GM19238 (cell line): ENCODE measurements around the gene RAB6B.

ENCODE experiments used
- DNase-seq: peaks from one replicate; pipeline ENCODE4 v3.0.0; 2011; ENCODE audit warnings: low spot score; ENCODE audit not compliant: insufficient read length

The RAB6B gene

DNA sequence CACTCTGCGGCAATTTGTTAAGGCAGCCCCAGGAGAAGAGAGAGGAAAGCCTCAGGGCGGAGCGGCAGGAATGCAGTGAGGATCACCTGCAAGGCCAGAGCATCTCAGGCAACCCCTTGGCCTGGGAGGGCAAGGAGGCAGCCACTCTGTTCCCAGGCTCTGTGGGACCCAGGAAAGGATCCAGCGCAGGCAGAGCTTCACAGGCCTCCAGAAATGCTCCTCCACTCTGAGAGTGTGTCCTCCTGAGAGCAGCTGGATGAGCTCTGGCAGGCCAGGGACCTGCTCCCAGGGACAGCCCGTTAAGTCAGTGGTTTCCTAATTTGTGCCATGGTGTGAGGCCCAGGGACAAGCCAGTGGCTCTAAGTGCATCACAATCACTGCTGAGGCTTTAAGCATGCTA lies 35.2 kb downstream of the RAB6B start:
- DNase-seq = no peak

DNA sequence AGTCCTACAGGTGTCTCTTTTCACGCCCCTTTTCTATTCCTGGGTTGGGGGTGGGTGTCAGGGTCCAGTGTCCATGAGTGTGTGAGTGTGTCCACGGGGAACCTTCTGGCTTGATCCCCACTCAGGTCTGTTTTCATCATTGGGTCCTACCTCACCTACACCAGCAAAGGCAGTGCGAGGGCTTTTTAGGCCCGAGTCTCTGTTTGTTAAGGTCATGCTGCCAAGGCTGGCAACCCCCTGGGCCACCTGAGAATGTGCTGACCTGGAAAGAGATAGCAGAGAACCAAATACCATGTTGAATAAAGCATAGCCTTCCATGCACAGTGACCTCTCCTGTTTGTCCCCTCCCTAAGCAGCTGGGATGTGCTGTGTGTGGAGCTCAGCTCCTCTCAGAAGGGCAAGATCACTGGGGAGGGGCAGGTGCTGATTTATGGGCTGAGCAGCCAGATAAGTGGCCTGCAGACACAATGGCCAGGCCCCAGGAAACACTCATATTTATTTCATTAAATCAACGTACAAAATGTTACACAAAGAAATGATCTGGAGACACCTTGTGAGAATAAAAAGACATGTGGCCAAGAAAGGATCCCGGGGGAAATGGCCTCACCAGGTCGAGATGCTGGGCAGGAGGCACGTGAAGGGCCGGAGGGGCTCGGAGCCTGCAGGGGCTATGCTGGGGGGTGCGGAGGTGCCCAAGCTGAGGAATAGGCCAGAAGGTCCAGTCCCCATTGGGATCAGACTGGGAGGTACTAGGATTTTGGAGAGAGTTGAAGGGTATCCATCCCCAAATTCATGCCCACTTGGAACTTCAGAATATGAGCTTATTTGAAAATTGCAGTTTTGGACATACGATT lies 36.1 kb downstream of the RAB6B start:
- no peak for DNase-seq

DNA sequence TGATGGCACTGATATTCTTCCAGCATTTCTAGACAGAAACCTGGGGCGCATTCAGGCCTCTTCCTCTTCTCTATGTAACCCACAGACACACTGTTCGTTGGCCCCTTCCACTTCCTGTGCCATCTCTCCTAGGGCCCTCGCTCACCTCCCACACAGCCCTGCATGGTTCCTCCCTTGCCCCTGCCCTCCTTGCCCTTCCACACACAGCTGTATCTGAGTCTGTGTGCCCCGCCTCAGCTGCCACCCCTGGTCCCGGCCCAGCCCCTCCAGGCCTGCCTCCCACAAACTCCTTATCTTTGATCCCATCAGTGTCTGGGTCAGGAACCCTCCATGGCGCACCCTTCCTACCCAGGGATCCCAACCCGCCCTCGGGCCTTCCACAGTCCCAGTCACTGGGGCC lies 37.9 kb downstream of the RAB6B start:
- no peak for DNase-seq

DNA sequence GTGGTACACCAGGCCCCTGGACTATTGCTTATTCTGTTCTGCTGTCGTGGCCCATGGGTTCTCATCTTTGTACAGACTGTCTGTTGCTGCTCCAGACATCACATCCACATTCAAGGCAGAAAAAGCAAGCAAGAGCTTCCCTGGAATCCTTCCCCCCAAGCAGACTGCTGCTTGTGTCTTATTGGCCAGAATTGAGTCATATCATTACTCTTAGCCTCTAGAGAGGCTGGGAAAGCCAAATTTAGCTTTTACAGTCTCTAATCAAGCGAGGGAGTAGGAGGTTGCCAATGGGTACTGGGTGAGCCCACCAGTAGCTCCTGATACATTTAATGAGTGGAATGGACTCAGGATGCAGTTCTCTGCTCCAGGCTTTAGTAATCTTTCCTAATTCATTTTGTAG lies 39.4 kb downstream of the RAB6B start:
- no peak for DNase-seq

DNA sequence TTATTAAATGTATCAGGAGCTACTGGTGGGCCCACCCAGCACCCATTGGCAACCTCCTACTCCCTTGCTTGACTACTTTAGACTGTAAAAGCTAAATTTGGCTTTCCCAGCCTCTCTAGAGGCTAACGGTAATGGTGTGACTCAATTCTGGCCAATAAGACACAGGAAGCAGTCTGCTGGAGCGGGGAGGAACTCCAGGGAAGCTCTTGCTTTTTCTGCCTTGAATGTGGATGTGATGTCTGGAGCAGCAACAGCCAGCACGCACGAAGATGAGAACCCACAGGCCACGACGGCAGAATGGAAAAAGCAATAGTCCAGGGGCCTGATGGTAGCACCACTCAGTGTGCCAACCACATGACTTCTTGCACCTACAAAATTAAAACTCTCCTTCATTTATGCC lies 39.9 kb downstream of the RAB6B start:
- DNase-seq = no peak

DNA sequence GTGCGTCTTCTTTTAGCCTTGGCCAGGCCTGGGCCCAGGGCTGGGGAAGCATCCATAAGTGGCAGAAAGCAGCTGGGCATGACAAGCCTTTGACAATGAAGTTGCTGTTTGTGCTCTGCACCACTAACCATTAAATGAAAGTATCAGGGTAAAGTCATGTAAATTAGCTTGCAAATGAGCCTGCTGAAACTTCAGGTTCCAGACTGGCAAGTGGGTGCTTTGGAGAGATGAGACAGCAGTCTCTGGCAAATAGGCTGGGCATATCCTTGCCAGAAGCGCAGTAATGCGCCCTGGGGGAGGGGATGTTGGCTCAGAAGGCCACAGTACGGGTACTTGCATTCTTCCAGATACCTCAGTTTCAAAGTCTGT lies 40.7 kb downstream of the RAB6B start:
- no peak for DNase-seq

DNA sequence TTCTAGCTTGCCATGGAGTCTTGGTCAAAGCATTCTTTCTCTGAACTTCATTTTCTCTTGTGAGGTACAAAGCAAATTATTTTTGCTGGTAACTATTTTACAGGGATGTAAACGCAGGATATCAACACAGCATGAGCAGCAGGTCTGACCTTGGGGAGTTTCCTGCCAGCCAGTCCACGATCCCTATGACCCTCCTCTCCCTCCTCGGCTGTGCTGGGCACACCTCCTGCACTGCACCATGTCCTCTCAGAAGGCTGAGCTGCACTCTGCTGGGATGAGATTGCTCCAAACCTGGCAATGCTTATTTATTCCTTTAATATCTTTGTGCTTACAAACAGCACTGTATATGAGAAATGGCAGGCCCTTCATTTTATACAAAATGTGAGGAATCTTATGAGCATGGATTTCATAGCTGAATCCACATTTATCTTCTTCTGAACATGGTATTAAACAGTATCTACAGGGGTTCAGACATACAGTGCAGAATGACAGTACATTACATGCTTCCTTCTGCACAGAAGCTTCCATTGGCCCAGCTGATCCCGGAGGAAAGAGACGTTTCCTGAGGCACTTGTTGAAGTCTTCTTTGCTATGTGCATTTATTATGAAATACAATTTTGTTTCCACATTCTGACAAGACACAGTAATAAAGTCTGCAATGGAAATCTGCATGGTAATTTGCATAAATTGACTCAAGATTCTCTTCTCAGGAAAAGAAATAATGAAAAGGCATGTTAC lies 41.2 kb downstream of the RAB6B start:
- no peak for DNase-seq

DNA sequence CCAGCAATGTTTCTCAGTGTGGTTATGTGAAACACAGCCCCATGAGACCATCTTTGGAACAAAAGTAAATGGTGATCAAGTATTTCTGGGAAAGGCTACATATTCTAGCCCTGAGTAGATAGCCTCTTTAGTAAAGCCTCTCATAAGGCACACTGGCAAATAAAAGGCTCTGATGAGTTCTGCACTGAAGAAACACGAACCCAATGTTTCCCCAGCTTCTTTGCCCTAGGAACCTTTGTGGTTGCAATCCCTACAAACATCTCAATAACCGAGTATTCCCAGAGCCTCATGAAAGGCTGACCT lies 41.8 kb downstream of the RAB6B start:
- DNase-seq = no peak

DNA sequence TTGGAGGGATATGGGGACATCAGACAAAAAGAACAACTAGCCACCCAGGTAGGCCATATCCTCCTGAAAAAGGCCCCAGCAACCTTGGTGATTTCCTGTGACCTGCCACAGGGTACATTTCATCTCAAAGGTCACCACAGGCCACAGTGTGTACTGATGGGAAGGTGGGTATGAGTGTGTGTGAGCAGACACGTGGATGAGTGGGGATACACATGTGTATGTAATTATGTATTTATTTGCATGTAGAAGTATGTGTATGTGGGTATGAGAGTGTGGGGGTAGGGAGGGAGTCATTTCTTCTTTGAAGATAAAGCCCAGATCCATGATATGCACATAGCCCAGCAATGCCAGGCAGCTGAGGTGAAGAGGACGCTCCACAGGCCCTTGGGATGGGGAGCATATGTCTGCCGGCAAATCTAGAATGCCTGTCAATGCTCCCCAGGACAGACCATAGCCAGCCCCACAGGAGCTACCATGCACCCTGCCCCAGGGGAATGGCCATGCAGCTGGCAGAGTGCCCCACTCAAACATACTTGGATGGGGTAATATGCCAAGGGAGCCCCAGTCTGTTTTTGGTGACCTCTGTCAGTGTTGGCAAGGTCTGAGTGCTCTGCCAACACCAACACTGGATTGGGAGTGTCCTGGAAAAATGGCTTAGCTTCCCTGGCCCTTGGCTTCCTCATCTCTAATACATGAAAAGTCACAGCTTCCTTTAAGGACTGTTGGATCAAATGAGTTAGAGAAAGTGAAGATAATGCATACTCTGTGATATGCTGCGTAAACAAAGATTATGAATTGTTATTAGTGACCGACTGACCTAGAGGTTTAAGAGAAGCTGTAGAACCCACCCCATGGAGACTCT lies 42.4 kb downstream of the RAB6B start:
- no peak for DNase-seq

DNA sequence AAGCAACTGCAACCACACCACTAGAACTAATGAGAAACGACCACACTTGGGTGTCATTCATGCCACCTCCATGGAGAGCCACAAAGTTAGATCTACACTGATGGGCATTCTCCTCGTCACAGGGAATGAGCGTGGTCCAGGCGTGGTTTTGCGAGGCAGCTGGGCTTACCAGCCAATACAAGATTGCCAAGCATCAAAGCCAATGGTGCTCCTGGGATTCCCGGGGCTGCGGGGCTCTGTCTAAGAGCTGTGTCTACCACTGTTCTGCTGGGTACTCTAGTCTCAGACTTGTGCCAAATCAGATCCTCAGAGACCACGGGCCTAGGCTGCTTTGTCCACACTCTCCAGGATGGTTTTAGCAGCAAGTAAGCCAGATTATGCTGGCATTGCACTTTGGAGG lies 43.8 kb downstream of the RAB6B start:
- DNase-seq = no peak

DNA sequence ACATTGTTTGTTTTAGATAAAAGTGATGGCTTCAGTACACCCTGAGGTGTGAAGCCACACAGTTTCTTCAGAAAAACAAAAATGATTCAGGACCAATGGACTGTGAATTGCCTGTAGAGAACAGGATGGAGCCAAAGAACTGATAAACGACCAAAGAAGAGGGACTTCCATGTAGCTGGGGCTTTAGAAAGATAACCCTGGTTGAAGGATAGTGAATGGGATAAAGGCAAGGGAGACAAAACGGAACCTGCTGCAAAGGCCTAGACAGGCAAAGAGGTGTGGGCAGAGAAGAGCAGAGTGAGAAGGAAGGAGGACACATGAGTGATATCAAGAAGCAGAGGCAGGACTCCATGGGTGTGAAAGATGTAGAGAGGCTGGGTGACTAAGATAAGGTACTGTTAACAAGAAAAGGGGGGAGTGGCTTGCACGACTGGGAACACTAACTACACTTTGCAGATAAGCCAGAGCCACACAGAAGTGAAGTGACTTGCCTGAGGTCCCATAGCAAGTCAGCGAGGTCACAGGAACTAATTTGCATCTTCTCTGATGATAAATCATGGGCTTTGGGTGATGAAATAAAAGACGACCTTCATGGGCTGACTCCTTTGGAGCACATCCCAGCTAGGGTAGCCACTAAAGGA lies 44.3 kb downstream of the RAB6B start:
- no peak for DNase-seq

DNA sequence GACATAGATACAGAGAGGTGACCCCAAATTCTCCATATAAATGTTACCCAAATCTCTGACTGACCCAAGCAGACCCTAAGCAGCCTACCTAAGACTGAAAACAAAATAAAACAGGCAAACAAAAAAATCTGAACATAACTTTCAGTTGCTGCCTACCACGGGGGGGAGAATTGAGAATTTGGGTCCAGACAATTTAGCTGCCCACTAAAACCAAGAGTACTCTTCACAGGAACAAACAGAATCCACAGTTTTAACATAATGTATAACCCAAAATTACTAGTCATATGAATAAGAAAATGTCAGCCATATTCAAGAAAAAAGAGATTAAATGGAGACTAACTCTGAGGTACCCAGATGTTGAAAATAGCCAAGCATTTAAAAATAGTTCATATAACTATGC lies 45.6 kb downstream of the RAB6B start:
- DNase-seq = no peak

DNA sequence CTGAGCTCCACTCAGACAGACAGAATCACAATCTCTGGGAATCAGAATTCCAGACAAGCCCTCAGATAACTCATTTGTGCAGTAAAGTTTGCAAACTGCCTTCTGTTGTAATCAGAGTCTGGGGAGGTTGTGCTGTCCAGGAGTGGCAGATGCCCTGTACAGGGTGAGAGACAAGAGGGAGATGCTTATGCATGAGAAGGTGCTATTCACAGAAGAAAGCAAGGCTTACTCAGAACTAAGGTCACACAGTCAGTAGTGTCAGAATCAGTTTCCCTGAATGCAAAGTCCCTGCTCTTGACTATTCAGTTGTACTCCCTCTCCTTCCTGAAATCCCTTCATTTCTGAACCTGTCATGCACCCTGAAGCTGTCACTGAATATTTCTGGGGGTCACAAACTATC lies 46.3 kb downstream of the RAB6B start:
- no peak for DNase-seq

DNA sequence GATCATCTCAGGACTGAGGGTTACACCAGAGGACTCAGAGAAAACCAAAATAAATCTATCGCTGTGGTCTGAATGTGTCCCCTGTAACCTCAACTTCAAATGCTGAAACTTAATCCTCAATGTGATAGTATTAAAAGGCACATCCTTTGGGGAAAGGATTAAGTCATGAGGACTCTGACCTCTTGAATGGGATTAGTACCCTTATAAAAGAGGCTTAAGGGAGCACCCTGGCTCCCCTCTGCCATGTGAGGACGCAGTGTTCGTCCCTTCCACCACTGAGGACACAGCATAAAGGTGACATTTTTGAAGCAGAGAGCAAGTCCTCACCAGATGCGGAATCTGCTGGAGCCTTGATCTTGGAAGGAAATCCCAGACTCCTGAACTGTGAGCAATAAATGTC lies 50.6 kb downstream of the RAB6B start:
- DNase-seq = no peak

DNA sequence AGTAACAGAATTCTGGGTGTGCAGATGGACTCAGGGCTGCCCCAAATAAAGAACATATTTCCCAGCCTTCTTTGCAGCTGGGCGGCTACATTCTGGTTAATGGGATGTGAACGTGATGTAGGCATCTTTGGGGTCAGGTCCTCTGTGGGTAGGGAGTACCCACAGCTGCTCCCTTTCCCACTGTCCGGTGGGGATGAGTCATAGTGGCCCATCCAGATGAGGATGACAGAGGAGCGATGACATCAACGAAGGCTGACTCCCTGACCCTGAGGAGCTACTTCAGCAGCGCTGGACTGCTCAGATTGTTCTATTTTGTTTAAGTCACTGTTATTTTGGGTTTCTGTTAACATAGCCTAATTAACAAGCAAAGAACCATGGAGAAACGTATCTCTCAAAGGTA lies 52.0 kb downstream of the RAB6B start:
- DNase-seq = no peak

DNA sequence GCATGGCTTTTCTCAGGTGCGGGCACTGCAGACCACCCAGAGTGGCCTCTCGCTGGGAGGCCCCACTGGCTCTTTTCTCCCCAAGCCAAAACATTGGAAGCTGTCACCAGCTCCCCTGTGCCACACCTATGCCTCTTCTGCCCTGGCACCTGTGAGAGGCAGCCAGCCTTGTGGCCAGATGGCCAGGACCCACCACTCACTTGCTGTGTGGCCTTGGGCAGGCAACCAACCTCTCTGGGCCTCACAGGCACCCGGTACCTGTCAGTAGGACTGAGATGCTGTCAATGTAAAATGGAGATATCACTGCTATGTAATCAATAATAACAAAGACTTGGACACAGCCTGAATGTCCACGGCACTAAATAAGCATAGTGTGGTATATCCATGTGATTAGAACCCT lies 53.5 kb downstream of the RAB6B start:
- no peak for DNase-seq

DNA sequence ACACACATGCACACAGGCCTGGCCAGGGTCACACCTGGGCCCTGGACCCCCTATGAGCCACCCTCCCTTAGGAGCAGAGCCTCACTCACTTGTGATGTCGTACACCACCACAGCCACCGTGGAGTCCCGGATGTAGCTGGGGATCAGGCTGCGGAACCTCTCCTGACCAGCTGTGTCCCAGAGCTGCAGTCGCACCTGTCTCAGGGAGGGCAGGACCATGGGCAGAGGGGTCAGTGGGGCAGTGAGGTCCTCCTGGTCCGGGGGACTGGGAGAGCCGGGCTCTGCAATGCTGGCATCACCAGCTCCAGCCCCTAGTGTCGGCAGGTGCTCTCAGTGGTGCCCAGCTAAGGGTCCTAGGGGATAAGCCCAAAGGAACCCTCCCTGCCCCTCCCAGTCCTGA lies 54.5 kb downstream of the RAB6B start:
- no peak for DNase-seq

DNA sequence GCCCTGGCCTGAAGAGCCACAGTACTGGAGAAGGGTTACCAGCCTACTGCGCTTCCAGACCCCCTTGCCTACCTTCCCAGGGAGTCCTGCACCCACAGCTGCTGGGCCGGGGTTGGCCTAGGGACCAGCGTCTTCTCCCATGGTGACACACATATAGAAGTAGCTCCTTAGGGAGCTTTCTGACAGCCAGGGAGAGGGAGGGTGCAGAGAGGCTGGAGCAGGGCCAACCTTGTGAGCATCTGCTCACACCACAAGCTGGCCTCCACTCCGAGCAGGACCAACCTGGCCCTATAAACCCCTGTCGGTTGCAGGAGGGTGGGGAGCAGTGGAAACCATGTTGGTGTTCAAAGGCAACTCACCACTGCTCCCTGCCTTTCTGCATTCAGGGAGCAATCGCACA lies 54.9 kb downstream of the RAB6B start:
- DNase-seq = no peak

DNA sequence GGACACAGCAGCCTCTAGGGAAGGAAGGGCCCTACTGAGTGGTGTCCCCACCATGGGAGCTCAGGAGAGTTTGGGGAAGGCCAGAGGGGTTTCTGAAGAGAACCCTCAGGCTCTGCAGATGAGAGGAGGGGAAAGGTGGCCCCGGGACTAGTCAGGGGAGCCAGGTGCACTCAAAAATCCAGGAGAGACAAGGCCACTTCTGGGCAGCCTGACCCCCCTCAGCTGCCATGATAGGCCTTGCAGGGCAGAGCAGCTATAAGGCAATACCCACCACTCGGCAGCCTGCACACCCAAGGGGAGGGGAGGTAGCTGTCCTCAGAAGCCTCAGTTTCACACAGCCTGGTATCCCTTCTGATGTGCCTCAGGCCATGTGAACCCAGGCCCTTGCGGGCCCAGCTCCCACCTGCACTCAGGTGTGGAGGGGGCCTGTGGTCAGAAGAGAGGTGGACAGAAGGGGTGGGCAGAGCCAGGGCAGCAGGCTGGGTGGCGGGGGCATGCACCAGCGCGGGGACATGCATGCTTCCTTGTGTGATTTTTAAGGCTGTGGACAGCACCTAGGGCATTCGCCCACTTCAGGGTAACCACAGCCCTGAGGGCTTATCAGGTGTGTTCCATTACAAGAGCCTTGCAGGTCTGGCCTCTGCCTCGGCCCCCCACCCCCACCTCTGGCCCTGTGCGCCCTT lies 55.5 kb downstream of the RAB6B start:
- no peak for DNase-seq

DNA sequence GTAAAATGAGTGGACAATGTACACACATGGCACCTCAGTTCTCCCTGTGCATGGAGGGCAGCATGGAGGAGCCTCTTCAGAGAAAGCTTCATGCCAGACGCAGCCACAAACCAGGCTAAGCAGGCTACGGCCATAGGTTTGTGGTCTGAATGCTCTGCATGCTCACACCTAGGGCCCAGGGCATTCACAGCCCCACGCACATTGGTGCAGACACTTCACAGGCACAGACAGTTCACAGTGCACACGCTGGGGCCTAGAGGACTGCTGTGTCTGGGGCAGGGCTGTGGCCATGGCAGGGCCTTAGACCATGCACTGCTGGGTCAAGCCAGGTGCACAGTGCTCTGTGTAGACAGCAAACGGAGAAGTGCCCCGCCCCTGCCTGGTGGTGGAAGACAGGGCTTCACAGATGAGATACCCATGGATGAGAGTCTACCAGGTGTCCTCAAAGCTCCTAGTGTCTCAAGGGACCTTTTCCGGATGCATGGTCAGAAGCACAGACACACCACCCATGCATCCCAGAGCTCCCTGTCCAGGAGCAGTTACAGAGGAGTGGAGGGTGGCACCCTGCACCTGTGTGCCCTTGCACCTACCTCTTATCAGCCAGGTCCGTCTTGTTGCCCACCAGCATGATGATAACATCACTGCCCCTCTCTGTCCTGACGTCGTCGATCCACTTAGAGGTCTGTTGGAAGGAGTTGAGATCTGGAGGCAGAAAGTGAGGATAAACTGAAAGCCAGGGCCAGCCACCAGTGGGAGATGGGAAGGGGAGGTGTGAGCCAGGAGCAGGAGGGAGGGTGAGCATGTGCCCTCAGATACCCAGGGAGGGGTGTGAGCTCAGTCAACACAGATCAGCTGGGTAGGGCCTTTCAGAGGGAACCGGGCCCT lies 56.5 kb downstream of the RAB6B start:
- no peak for DNase-seq
